Measurements from ENCODE around the gene TMEM63B.
A peak's percentile ranks its signal among the peaks of the same experiment; 100 is the strongest.

TMEM63B gene

GRCh38 chr6:44127186-44128019, at the start of gene TMEM63B, which contains the start of gene MRPL14:
TMEM63B (plus strand) TSS chr6:44127554; CDS start chr6:44134585, 7,031 bp downstream.
MRPL14 (minus strand) TSS chr6:44127452; CDS start chr6:44116611, 10,841 bp downstream.
- H3K36me3 Mint-ChIP-seq (ENCODE audit: low read depth) = peaks cover 21% of the 10 kb centered on the region
- H3K9me3 Mint-ChIP-seq = no peaks in the 10 kb centered on the region
- peak within 1 kb of the TSS; percentile 88 for H3K4me3 Mint-ChIP-seq
- H3K27ac Mint-ChIP-seq = peak within 1 kb of the TSS; percentile 84
- H3K4me1 Mint-ChIP-seq (ENCODE audit: low read depth) = peaks cover 55% of the 10 kb centered on the region
- H3K27me3 Mint-ChIP-seq = no peaks in the 10 kb centered on the region

DNA sequence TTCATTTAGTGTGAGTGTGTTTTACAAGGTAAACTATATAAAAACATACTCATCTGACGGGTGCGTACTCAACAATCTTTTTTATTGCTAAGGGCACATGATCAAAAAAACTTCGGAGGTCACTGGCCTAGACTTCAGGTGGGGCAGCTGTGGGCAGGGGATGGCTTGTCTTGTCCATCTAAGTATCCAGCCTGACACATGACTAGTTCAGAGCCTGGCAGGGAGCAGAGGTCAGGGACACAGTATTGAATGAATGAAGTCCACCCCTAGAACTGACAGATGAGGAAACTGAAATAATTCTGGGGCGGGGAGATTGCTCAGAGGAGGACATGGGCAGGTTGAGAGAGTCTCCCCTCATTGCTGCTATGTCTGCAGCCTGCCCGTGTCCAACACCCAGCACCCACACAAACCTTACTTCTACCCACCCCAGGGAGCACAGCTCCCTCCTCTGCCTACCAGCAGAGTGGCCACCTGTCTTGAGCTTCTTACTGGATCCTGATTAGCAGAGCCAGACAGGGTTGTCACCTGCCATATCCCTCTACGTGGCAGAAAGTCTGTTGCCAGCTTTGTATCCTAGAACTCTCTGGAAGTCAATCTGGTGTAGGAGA, 49.0 kb upstream of the TMEM63B start:
- no peaks in the 10 kb centered on the region for H3K36me3 Mint-ChIP-seq (ENCODE audit: low read depth)
- no peak overlapping the region for H3K4me3 Mint-ChIP-seq

GRCh38 chr6:44078827-44079671, 48.3 kb upstream of the TMEM63B start:
- peaks cover 15% of the 10 kb centered on the region for H3K27me3 Mint-ChIP-seq
- H3K4me3 Mint-ChIP-seq = no peak overlapping the region
- H3K27ac Mint-ChIP-seq = no peak overlapping the region
- H3K9me3 Mint-ChIP-seq = no peaks in the 10 kb centered on the region
- no peaks in the 10 kb centered on the region for H3K36me3 Mint-ChIP-seq (ENCODE audit: low read depth)
- H3K4me1 Mint-ChIP-seq (ENCODE audit: low read depth) = peaks cover 7% of the 10 kb centered on the region

More for the DNA sequence above, 49.0 kb upstream of the TMEM63B start:
- Mint-ChIP-seq H3K9me3 (no peaks in the 10 kb centered on the region), H3K4me1 (ENCODE audit: low read depth) (peaks cover 14% of the 10 kb centered on the region), H3K27me3 (peaks cover 15% of the 10 kb centered on the region), H3K27ac (peak overlapping the region; percentile 21)

DNA sequence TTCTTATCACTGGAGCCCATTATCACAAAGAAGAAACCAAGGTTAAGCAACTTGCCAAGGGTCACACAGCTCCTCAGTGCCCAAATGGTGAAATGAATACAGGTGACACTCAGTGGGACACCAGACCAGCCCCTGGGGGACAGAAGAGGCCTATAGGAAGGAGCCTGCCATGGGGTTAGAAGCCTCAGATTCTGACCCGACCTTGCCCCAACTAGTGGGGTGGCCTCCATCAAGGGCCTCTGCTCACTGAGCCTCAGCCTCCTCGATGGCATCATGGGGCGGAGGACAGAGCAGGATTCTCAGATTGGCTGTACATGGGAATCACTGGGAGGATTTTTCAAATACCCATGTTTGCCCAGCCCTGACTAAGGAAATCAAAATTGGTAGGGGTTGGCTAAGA, 47.7 kb upstream of the TMEM63B start:
- Mint-ChIP-seq H3K4me1 (ENCODE audit: low read depth) (peaks cover 2% of the 10 kb centered on the region), H3K4me3 (no peak overlapping the region), H3K27ac (no peak overlapping the region), H3K27me3 (peaks cover 15% of the 10 kb centered on the region), H3K36me3 (ENCODE audit: low read depth) (no peaks in the 10 kb centered on the region), H3K9me3 (no peaks in the 10 kb centered on the region)

DNA sequence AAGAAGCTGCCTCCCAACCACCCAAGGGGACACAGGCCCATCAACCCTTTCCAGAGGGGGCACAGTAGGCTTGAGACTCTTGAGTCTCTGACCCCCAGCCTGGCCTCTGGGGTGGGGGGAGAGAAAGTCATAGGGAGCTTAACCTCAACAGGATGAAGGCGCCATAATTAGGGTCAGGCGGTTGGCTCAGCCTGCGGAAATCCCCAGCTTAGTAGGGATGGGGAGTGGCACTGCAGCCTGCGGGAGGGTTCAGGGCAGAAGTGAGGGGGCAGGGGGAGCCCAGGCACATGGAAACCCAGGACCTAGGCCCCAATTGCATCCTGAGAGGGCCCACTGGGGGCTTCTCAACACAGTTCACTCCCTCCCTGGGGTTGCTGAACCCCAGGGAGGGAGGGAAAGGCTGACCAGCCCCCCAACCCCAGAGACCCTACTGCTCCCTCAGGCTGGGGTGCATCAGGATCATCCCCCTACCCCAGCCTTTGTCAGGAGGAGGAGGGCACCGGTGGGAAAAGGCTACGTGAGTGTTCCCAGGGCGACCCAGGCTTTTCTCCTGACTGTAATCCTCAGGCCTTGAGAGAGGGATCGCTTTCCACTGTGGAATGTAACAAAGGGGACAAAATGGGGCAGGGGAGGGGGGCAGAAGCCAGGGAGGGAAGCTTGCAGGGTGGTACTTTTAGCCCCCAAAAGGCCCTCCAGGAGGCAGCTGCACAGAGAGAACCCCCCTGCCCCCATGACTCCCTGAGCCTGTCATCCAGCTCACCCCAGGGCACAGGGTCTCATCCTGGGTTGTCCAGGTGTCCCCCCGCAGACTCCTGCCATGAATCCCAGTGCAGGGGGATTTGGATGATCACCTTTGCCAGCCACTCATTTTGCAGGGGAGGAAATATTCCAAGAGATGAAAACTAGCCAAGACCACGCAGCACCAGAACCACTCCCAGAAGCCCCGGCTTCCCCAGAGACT, 46.5 kb upstream of the TMEM63B start:
- Mint-ChIP-seq H3K27ac (peak overlapping the region; percentile 31), H3K4me3 (no peak overlapping the region), H3K9me3 (no peaks in the 10 kb centered on the region), H3K4me1 (ENCODE audit: low read depth) (peaks cover 6% of the 10 kb centered on the region), H3K36me3 (ENCODE audit: low read depth) (no peaks in the 10 kb centered on the region), H3K27me3 (peaks cover 15% of the 10 kb centered on the region)

GRCh38 chr6:44081753-44082152, 45.6 kb upstream of the TMEM63B start:
- Mint-ChIP-seq H3K4me3 (no peak overlapping the region), H3K27ac (no peak overlapping the region), H3K27me3 (peaks cover 15% of the 10 kb centered on the region), H3K9me3 (no peaks in the 10 kb centered on the region), H3K4me1 (ENCODE audit: low read depth) (peaks cover 8% of the 10 kb centered on the region), H3K36me3 (ENCODE audit: low read depth) (no peaks in the 10 kb centered on the region)

GRCh38 chr6:44082872-44083321, 44.5 kb upstream of the TMEM63B start:
- Mint-ChIP-seq H3K36me3 (ENCODE audit: low read depth) (no peaks in the 10 kb centered on the region), H3K9me3 (no peaks in the 10 kb centered on the region), H3K27ac (no peak overlapping the region), H3K4me1 (ENCODE audit: low read depth) (peaks cover 10% of the 10 kb centered on the region), H3K4me3 (no peak overlapping the region), H3K27me3 (peaks cover 11% of the 10 kb centered on the region)

DNA sequence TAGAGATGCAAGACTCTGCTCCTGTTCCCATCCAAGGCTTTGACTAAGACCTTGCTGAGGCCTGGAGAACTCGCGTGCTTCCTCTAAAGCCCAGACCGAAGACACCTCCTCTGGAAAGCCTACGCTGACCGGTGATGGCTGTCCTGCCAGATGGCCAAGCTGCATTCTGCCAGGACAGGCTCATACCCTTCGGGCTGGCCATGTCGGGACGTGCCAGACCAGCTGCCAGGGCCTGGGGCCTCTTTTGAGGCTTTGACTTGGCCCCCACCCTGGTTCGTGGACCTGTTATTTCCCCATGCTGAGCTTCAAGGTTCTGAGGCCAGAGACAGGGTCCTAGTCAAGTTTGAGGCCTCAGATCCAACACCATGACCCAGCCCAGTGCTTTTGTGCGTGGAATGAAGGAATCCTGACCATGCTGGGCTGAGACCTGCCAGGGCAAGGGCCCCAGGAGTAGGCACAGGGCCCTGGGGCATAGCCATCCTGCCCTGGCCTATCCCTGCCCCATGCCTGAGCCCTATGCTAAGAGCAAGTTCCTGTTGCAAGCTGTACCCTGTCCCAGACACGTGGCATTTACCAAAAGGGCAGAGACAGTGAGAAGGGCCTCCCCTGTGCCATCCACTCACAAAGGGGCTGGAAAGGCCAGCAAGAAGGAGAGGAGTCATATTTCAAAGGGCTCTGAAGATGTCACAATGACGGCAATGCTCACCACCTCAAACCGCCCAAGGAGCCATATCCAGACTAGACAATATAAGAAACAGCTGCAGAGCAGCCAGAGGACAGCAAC, 42.9 kb upstream of the TMEM63B start:
- Mint-ChIP-seq H3K4me3 (no peak overlapping the region), H3K36me3 (ENCODE audit: low read depth) (no peaks in the 10 kb centered on the region), H3K27ac (peak overlapping the region; percentile 21), H3K9me3 (no peaks in the 10 kb centered on the region), H3K4me1 (ENCODE audit: low read depth) (peaks cover 10% of the 10 kb centered on the region), H3K27me3 (no peaks in the 10 kb centered on the region)

DNA sequence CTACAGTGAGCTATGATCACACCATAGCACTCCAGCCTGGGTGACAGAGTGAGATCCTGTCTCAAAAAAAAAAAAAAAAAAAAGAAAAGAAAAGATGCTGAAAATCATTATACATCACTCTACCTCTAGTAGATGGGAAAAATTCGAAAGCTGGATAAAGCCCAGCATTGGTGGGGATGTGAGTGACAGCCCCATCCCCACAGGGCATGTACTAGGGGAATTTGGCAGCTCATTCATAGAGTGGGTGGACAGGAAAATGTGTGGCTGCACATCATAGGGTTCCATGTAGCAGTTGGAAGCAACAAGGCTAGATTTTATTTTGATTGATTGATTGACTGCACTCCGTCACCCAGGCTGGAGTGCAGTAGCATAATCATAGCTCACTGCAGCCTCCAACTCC, 42.1 kb upstream of the TMEM63B start:
- H3K9me3 Mint-ChIP-seq = no peaks in the 10 kb centered on the region
- H3K27ac Mint-ChIP-seq = no peak overlapping the region
- H3K4me3 Mint-ChIP-seq = no peak overlapping the region
- H3K27me3 Mint-ChIP-seq = no peaks in the 10 kb centered on the region
- peaks cover 10% of the 10 kb centered on the region for H3K4me1 Mint-ChIP-seq (ENCODE audit: low read depth)
- H3K36me3 Mint-ChIP-seq (ENCODE audit: low read depth) = no peaks in the 10 kb centered on the region

DNA sequence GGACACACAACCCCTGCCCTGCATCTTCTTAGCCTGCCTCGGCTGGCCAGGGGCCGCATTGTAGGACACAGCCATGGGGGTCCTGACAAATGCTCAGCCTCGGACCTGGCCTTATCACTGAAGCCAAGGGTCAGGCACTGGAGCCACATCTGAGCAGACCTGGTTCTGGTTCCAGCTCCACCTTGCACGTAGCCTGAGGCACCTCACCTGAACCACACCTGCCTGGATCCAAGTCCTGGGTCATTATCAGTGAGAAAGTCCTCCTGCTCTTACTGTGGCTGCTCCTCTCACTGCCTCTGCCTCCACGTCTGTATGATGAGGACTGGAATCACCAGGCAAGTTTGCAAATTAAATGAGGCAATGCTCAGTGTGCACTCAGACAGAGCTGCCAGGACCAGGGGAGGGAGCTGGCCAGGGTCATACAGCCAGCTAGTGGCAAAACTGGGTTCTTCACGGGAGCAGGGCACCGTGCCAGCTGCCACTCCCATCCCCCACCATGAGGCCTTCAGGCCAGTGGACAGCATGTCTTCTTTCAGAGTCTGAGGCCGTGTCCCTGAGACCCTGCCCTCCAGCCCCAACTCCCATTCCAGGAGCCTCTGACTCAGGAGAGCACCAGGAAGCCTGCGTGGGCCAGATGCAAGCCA, 40.3 kb upstream of the TMEM63B start:
- Mint-ChIP-seq H3K27me3 (no peaks in the 10 kb centered on the region), H3K4me1 (ENCODE audit: low read depth) (peaks cover 17% of the 10 kb centered on the region), H3K27ac (no peak overlapping the region), H3K9me3 (no peaks in the 10 kb centered on the region), H3K36me3 (ENCODE audit: low read depth) (no peaks in the 10 kb centered on the region), H3K4me3 (no peak overlapping the region)

DNA sequence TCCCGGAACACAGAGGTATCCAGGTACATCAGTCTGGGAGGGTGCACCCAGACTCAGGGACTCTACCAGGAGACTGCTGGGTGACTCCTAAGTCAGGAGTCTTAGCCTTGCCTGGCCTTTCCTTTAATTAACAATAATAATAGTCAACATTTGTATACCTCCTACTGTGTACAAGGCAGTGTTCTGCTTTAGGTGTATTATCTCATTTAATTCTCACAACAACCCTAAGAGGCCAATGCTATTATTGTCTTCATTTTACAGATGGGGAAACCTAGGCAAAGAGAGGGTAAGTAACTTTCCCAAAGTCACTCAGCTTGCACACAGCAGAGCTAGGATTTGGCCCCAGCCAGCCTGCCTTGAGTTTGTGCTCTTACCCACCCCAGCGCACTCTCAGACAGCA, 39.7 kb upstream of the TMEM63B start:
- no peaks in the 10 kb centered on the region for H3K36me3 Mint-ChIP-seq (ENCODE audit: low read depth)
- no peak overlapping the region for H3K4me3 Mint-ChIP-seq
- no peak overlapping the region for H3K27ac Mint-ChIP-seq
- peaks cover 17% of the 10 kb centered on the region for H3K4me1 Mint-ChIP-seq (ENCODE audit: low read depth)
- no peaks in the 10 kb centered on the region for H3K9me3 Mint-ChIP-seq
- no peaks in the 10 kb centered on the region for H3K27me3 Mint-ChIP-seq

- no peaks in the 10 kb centered on the region for H3K9me3 Mint-ChIP-seq
- no peaks in the 10 kb centered on the region for H3K27me3 Mint-ChIP-seq
- peaks cover 17% of the 10 kb centered on the region for H3K4me1 Mint-ChIP-seq (ENCODE audit: low read depth)
- H3K27ac Mint-ChIP-seq = no peak overlapping the region
- no peak overlapping the region for H3K4me3 Mint-ChIP-seq
- H3K36me3 Mint-ChIP-seq (ENCODE audit: low read depth) = no peaks in the 10 kb centered on the region
Measured at GRCh38 chr6:44088827-44089590, 38.3 kb upstream of the TMEM63B start.

Data from stimulated activated naive CD8-positive, alpha-beta T cell treated with anti-CD3 and anti-CD28 coated beads, Interleukin-15, Interleukin-2, amounts not matched to agents 100 ng/mL and 50 ng/mL, for 24 hours (primary cell).